CD4-positive, alpha-beta T cell treated with Interleukin-17A for 1 hour (primary cell): ENCODE measurements around the gene GNAZ.

Experiments
- DNase-seq: peaks from one replicate; pipeline ENCODE4 v3.0.0-alpha.2; 2020

Gene GNAZ

GRCh38 chr22:23140385-23140784, 70.1 kb downstream of the GNAZ start:
- no peak for DNase-seq

DNA sequence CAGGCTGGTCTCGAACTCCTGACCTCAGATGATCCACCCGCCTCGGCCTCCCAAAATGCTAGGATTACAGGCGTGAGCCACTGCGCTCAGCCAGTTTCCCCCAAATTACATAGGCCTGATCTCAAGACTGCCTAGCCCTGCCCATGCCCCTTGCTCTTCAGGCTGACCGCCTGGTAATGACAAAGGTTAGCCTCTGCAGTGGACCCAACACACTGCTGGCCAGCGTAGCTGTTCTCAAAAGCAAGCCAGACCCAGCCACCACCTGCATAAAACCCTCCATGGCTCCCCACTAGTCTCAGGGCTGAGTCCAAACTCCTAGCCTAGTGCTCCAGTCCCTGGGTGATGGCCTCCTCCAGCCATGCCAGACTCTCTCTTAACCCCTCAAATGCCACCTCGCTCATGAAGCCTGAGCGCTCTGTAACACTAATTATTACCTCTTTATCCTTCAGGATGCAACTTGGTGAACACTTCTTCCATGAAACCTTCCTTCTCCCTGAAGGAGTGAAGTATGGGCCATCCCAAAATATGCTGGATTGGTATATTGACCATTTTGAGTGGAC, 72.3 kb downstream of the GNAZ start:
- DNase-seq: no peak

- no peak for DNase-seq
Observed at GRCh38 chr22:23143119-23143518, 72.8 kb downstream of the GNAZ start.

DNA sequence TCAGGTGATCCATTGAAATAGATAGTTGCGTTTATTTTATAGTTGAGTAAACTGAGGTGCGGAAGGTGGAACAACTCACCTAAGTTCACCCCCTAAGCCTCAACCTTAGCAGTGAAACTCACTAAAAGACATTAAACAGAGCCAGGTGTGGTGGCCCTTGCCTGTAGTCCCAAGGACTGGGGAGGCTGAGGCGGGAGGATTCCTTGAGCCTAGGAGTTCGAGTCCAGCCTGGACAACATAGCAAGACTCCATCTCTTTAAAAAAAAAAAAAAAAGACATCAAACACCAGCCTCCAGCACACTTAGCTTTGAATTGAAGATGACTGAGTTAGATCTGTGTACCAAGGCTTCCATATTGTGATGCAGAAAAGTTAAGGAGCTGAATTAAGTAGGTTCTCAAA, 74.1 kb downstream of the GNAZ start:
- DNase-seq: no peak

GRCh38 chr22:23144932-23145877, 74.9 kb downstream of the GNAZ start, which contains the start of gene RAB36:
TSS of gene RAB36 (plus strand) at chr22:23145477. CDS start at chr22:23146617, 1,140 bp downstream.
- DNase-seq: peak; percentile 98

DNA sequence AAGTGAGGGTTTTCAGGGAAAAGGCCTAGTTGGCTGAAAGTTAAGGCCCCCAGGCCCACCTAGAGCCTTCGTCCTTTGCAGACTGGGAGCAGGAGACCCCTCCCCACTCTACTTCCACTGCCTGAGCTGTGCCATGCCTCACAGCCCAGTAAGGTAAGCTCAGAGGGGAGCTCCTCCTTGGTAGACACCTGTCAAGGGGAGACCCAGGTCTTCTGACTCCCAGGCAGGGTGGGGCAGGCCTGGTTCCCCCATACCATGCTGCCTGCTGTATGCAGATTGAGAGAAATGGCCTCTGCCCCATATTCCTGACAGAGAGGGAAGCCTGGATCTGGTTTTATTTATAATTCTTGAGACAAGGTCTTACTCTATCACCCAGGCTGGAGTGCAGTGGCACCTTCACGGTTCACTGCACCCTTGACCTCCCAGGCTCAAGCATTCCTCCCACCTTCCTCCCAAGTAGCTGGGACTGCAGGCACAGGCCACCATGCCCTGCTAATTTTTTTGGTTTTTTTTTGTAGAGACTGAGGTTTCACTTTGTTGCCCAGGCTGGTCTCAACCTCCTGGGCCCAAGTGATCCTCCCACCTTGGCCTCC, 75.7 kb downstream of the GNAZ start:
- DNase-seq: no peak

DNA sequence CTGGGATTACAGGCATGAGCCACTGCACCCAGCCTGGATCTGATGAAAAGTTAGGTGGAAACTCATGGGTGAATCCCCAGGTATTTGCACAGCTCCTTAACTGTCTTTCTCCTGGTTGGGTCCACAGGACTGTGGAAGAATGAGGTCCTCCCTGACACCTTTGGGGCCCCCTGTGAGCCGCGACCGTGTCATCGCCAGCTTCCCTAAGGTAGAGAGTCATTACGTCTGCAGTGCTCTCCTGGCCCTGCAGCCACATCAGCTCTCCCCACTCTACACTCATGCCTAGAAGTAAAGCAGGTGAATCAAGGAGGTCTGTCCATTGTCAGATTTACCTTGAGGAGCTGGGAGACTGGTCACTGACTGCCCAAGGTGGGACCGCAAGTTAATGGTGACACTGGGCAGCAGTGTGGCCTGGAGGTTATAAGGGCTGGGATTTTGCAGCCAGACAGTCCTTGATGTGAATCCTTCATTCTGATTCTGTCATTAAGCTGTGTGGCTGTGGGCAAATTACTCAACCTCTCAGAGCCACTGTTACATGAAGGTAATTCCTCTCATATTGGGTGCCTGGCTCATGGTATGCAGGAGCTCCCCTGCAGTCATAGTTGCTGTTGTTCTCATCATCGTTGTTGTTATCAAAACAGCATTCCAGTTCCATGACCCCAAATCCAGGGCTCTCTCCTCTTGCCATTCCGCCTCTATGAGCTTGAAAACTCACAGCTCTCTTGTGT, 76.3 kb downstream of the GNAZ start:
- no peak for DNase-seq

DNA sequence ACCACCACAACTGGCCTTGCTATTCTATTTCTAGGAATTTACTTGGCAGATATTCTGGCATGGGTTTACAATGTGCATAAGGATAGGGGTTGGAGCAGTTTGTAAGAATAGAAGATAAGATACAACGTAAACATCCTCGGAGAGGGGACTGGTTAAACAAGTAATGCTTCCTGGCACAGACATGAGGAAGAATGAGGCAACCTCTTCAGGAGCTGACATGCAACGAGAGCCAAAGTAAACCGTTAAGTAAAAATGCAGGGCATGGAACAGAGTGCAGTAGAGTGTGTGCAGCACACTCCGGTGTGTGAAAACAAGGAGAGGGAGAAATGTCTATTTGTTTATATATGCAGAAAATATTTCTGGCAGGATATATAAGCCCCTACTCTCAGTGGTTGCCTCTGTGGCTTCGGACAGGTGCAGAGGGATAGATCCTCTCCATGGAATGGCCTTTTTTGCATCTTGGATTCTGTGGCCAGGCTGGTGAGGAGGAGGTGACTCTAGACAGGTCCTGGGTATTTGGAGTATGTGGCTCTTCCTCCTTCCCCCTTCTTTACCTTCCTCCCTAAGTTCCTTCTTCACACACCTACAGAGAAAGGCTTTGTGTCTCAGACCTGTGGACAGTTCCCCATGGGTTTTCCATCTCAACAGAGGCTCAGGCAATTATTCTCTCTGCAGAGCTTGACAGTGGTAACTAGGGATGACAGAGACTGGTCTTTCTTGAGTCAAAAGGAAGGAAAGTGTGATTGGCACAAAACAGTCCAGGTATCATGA, 77.5 kb downstream of the GNAZ start:
- no peak for DNase-seq

- DNase-seq: no peak
Observed at GRCh38 chr22:23149743-23150238, 79.5 kb downstream of the GNAZ start.

GRCh38 chr22:23150762-23151161, 80.4 kb downstream of the GNAZ start:
- DNase-seq: no peak

- DNase-seq: no peak
Observed at GRCh38 chr22:23151827-23152226, 81.5 kb downstream of the GNAZ start.

DNA sequence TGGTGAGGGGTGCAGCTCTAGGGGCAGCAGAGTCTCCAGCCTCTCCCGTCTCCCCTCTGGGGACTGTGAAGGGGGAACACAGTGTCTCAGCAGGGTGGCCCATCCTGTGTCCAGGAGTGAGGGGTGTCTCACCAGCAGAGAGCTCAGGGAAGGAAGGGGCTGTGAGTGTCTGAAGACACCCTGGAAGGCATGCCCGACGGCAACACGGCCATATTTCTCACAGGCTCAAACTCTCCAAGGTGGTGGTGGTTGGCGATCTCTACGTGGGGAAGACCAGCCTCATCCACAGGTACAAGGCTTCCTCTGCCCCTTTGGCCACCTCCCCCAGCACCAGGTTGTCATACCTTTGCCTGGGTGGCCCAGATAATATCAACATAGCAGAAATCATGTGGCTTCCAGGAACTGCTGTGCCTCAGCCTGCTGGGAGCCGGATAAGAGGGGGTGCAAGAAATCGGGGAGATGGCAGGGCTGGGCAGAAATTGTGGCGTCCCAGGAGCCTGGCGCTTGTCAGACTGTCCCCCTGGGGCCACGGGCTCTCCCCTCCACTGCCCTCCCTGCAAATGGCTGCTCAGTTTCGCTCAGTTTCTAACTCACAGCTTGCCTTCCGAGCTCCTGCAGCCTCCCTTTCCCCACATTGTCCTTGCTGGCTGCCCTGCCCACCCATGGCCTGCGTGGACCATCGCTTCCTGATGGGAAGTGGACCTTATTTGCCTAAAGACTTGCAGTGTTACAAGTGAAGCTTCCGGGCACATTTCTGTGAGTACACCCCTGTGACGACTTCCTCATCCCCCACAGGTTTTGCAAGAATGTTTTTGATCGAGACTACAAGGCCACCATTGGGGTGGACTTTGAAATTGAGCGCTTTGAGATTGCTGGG, 82.2 kb downstream of the GNAZ start:
- no peak for DNase-seq

DNA sequence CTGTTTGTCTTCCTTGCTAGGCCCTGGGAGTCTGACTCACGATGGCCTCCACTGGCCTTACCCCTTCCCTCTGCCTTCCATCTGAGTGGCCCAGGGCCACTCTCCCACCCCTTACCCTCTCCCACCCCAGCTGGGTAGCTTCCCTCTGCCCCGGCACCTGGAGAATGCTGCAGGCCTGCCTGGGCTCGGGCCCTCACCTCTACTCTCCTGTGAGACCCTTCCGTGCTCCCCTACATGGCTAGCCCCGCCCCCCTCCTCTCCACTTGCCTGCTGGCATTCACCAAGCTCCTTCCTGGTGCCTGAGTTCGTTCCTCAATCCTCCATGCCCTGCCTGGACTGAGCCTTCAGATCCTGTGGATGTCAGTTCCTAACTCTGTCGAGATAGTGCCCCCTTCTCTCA, 83.7 kb downstream of the GNAZ start:
- no peak for DNase-seq

DNA sequence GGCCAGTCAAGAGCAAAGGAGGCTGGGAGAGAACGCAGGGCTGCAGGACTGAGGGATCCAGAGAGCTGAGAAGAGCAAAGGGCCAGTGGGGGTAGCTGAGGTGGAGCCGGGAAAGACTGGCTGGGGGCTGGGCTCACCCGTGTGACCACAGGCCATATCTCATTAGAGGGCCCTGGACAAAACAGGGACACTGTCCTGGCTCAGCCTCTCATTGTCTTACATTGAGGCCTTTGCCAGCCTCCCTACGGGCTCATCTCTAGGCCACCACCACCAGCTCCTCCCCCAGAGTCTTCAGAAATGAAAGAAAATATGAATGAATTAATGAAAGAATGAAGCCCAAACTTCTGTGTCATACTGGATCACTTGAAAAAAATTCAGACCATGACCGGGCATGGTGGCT, 84.1 kb downstream of the GNAZ start:
- DNase-seq: no peak

- no peak for DNase-seq
Observed at GRCh38 chr22:23155143-23155542, 84.8 kb downstream of the GNAZ start.

DNA sequence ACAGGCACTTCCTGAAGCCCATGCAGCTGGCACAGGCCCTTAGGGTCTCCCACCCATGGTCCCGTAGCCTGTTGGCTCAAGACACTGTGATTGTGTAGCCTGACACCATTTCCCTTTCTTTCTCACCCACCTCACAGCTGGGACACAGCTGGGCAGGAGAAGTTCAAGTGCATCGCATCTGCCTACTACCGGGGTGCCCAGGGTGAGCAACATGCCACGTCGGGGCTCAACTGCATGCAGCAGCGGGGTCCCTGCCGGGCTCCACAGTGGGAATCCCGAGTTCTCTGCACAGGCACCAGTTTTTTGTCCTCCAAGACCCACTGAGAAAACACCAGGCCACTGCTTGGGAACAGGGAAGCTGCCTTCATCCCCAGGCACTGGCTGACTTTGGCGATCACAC, 85.5 kb downstream of the GNAZ start:
- no peak for DNase-seq

- no peak for DNase-seq
Observed at GRCh38 chr22:23156286-23156685, 86.0 kb downstream of the GNAZ start.

DNA sequence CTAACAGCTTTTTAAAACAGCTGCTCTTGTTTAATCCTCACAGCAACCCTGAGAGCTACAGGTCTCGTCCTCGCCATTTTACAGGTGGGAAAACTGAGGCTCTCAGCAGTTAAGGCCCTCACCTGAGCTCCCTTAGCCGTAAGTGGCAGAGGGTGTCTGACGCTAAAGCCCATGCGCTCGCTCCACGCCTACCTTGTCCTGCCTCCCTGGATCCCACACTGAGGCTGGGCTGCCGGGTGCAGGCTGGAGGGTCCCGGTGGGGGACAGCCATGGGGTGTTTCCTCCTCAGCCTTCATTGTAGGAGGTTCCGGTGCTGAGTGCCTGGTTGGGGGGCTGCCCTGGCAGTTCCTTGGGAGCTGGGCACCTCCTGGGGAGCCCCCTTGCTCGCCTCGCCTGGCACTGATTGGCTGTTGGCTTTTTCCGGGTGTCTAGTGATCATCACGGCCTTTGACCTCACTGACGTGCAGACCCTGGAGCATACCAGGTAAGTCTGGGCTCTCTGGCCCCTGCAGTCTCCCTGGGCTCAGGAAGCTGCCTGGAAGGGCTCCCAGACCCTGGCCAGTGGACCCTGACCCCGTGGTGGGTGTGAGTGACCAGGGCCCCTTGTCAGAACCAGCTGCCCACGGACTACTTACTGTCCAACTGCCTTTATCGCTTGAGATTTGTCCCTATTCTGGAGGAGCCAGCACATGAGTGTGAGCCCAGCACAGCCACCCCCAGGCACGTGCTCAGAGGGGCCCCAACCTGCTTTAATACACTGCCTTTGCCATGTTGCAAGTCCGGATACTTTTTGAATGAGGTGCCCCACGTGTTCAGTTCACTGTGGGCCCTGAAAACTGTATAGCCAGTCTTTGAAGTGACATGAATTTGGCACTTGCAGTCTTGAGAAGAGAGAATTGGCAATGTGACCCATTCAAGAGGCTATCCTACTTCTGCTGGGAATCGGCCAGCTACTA, 87.5 kb downstream of the GNAZ start:
- no peak for DNase-seq

GRCh38 chr22:23158516-23159290, 88.4 kb downstream of the GNAZ start:
- DNase-seq: no peak
